ENCODE data around the gene HIPK1.
"Not testable (repeated sequence)": the region's sequence is repeated elsewhere in the genome, so short reads cannot be mapped to it uniquely, and the experiment has no call there.

The HIPK1 gene

DNA sequence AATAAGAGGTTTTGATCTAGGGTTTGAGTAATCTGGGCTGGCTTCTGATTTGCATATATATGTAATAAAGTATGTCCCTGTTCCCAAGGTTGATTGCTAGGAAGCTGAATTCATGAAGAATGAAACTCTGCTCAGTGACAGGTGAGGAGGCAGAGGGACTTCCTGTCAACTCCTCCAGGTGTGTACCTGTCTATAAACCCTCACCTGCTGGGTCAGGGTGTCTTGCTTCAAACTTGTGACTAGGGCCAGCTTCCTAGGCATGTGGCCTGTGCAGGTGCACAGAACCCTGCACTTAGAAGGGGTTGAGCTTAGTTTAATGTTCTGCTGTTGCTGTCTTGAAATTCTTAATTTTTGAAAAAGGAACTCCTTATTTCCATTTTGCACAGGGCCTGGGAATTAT, 71.3 kb downstream of the HIPK1 start:
- intact Hi-C loops (cut with DNase I), result no loop called here
- no peak for DNase-seq

DNA sequence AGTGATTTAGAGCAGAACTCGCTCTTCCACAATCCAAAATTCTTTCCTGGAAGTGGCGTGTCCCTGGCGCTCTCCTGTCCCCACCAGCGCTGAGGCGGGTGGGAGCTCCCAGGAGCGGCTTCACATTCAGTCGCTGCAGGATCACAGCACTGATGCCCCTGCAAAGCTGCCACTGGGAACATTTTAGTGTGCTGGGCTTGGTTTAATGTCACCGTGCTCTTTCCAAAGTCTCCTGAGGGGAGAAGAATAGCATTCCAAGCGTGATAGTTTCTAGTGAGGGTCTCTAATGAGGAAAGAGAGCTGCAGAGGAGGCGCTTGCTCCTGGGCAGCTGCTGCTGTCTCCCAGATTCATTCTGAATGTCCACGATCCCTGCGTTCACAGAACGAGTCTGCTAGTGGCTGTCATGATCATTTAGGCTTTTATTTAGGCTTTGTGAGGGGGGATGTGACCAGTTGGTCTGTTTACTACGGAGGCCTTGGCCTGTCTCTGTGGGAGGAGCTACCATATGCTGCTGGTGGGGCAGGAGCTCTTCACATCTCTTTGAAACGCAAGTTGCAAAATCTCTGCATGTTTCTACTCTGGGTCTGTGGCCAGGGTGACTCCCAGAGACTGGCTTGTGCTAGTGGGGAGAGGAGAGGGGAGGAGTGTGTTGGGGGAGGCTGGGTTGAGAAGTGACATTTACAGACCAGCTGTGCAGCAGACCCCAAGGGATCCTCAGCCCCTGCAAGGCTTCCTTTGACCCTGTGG, 73.5 kb downstream of the HIPK1 start:
- no peak for DNase-seq
- intact Hi-C loops (cut with DNase I), result no loop called here

DNA sequence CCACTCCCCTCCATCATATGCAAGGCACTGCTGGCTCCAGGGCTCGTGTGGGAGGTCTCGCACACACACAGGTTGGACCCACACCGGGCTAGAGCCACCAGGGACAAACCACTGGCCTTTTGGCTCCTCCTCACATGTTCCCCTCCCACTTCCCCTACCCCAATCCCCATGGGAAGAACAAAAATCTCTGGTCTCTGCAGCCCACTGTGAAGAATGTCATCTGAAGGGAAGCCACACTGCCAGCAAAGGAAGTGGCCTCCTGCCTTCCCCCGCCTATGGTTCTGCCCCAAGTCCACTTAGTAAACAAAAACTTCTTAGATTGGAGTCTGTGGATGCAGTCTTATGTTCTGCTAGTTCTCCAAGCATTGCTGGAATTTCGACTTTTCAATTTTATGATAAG, 74.3 kb downstream of the HIPK1 start:
- DNase-seq, result no peak

DNA sequence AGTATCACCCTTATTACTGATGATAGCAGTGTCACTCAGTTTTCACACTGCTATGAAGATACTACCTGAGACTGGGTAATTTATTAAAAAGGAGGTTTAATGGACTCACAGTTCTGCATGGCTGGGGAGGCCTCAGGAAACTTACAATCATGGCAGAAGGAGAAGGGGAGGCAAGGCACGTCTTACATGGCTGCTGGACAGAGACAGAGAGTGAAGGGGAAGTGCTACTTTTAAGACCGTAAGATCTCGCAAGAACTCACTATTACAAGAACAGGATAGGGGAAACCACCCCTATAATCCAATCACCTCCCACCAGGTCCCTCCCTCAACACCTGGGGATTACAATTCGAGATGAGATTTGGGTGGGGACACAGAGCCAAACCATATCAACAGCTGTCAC, 77.7 kb downstream of the HIPK1 start:
- intact Hi-C loops (cut with DNase I); DNase-seq: not testable (repeated sequence)

More for the DNA sequence above, 74.3 kb downstream of the HIPK1 start:
- intact Hi-C loops (cut with DNase I), result no loop called here

DNA sequence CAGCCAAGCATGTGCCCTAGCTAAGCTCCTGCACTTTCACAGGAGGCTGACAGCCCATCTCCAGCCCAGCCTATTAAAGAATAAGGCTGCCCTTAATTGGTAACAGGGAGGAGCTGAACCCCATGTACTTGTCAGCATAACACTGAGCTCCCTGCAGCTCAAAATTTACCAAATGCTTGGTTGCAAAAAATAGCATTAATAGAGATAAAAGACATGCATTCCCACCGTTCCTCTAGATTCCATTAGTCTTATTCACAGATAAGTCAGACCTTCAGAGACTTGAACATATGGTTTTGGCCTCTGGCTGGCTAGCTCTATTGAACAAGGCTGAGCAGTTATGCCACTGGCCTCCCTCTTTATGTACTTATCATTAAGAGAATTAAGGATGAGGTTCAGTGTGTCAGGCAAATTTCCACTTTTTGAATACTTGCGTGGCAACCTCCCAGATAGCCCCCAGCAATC, 79.4 kb downstream of the HIPK1 start:
- DNase-seq, result no peak
- intact Hi-C loops (cut with DNase I), result no loop called here

DNA sequence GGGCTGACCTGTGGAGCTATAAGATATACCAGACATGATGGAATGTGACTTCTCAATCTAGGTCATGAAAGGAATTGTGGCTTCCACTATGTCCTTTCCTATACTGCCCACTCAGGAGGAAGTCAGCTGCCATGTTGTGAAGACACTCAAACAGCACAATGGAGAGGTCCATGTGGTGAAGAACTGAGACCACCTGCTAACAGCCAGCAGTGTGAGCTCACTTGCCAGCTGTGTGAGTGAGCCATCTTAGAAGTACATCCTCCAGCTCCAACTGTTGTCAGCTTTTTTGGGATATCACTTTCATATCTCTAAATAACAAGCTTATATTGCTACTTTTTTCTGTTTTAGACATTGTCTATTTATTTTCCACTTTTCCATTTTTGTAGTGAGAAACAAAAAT, 79.9 kb downstream of the HIPK1 start:
- intact Hi-C loops (cut with DNase I), result no loop called here
- no peak for DNase-seq

DNA sequence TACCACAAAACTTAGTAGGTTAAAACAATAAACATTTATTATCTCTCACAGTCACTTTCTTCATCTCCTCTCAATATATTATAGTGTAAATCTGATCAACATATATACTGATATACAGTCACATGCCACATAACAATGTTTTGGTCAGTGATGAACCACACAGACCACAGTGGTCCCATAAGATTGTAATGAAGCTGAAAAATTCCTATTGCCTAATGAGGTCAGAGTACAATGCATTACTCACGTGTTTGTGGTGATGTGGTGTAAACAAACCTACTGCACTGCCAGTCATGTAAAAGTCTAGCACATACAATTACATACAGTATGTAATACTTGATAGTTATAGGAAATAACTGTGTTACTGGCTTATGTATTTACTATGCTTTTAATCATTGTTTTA, 80.3 kb downstream of the HIPK1 start:
- intact Hi-C loops (cut with DNase I), result no loop called here
- DNase-seq, result no peak

DNA sequence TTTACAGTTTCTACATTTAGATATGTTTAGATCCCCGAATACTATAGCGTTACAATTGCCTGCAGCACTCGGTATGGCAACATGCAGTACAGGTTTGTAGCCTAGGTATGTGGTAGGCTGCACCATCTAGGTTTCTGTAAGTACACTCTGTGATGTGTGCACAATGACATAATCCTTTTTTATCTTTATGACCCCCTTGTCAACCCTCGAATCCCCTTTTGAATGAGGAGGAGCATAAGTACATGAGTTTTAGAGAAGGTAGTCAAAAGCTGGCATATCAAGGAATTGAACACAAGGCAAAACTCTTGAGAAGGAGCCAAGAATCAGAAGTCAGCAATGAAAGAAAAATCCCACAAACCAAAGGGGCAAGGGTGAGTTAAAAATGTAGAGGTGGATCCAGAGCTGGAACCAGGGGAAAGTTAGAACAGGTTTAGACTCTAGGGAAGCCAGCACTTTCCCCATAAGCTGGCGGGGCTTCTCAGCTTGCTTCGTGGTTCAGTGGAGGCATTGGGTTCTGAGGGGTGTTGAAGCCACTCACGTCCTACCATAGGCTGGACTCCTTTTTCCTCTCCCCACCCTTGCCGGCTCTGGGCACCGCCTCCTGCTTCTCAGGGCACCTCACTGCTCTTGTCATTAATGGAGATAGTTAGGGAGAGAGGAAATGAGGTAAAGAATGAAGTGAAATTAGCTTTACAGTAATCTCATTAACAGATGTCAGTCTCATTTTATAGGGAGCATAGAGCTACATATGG, 81.5 kb downstream of the HIPK1 start:
- no peak for DNase-seq
- intact Hi-C loops (cut with DNase I), result no loop called here

DNA sequence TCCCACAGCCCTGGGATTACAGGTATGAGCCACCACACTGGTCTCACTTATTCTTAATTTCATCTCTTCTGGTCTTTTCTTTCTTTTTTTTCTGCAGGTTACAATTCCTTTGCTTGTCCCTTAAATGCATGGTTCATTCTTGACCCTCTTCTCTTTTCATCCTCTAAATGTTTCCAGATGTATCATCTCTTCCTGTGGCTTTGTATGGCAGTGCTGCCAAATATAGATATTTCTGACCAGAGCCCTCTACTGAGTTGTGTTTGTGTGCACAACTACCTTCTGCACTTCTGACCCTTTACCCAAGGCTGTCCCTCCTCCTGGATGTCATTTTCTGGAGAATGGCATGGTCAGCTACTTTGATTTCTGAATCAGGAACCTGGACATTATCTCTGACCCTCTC, 82.7 kb downstream of the HIPK1 start:
- no peak for DNase-seq
- intact Hi-C loops (cut with DNase I), result no loop called here

DNA sequence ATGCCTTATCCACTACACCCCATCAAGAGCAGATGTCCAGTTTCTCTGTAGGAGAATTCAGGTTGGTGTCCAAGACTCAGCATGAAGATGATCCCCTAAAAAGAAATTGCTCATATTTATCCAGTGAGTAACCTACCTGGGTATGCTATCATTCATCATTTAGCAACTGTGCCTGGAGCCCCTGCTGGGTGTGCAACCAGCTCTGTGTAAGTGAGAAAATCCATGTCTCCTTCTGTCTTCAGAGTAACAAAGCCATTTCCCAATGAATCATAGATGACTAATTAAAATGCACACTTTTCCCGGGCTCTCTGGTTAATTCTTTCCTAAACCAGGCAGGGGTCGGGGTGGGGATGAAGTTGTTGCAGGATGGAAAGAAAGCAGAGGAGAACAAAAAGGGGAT, 86.0 kb downstream of the HIPK1 start:
- intact Hi-C loops (cut with DNase I), result no loop called here

DNA sequence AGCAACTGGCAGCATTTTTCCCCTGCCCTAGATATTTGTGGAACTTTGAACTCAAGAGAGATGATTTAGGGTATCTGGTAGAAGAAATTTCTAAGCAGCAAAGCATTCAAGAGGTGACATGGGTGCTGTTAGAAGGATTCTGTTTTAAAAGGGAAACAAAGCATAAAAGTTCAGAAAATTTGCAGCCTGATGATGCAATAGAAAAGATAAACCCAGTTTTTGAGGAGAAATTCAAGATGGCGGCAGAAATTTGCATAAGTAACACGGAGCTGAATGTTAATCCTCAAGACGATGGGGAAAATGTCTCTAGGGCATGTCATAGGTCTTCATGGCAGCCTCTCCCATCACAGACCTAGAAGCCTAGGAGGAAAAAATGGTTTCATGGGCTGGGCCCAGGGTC, 90.6 kb downstream of the HIPK1 start:
- intact Hi-C loops (cut with DNase I), result not testable (repeated sequence)

More for the DNA sequence above, 86.0 kb downstream of the HIPK1 start:
- DNase-seq, result no peak

DNA sequence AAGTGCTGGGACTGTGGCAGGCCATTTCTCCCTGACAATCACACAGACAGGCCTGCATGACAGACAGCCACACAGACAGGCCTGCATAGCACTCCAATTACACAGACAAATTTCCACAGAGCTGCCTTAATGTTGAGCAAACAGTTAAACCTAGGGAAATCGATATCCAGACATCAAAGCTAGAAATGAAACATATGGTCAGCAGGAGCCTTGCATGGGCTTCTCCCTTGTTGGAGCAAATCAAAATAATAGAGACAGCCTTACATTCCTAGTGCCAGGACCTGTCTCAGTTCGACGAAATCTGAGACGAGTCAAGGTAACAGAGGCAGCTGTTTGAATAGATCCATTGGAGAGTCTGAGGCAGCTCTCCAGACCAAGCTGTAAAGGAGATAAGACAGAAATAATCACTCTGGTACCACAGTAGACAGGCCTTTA, 92.6 kb downstream of the HIPK1 start:
- DNase-seq, result no peak
- intact Hi-C loops (cut with DNase I), result no loop called here

More for the DNA sequence above, 90.6 kb downstream of the HIPK1 start:
- not testable (repeated sequence) for DNase-seq

DNA sequence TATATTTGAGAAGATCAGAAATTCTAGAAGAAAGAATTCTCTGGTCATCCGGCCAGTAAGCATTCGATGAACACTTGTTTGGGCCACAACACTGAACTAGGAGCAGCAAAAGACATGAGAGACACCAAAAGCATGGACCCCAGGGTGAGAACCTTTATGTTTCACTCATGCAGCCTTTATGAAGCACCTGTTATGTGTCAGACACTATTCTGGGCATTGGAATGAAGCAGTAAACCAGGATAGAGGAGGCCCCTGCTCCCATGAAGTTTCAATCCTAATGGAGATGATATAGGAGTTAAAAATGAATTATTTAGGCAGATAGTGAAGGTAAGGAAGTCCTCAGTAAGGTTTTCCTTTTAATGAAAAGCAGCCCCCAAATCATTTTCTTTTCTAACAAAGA, 93.8 kb downstream of the HIPK1 start:
- no peak for DNase-seq
- intact Hi-C loops (cut with DNase I), result no loop called here

DNA sequence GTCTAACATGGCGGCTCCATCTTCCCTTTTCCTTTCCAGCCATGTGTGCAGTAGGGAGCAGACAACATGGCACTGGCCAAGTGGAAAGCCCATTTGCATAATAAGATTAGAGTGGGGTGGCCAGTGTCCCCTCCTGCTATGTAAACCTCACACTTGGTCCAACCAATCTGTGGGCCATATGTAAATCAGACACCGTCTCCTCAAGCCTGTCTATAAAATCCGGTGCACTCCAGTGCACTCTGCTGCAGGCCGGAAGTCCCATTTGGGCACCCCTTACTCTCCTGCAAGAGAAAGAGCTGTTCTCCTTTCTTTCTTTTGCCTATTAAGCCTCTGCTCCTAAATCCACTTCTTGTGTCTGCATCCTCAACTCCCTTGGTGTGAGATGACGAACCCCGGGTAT, 94.3 kb downstream of the HIPK1 start:
- intact Hi-C loops (cut with DNase I), result no loop called here
- DNase-seq, result no peak

DNA sequence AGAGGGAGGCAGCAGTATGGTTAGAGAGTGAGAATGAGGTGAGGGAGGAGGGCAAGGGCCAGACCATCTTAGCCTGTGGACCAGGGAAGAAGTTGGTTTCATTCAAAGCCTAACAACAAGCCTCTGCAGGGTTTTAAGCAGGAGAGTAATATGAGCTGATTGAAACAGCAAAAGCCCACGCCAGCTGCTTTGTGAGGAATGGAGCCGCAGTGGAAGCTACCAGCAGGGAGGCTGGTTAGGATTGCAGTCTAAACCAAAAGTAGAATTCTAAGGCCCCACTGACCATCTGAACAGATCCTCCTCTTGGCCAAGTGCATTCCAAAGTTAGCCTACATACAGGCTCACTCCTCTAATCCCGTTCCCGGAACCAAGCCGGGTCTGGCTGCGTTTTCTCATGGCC, 94.9 kb downstream of the HIPK1 start:
- no peak for DNase-seq

DNA sequence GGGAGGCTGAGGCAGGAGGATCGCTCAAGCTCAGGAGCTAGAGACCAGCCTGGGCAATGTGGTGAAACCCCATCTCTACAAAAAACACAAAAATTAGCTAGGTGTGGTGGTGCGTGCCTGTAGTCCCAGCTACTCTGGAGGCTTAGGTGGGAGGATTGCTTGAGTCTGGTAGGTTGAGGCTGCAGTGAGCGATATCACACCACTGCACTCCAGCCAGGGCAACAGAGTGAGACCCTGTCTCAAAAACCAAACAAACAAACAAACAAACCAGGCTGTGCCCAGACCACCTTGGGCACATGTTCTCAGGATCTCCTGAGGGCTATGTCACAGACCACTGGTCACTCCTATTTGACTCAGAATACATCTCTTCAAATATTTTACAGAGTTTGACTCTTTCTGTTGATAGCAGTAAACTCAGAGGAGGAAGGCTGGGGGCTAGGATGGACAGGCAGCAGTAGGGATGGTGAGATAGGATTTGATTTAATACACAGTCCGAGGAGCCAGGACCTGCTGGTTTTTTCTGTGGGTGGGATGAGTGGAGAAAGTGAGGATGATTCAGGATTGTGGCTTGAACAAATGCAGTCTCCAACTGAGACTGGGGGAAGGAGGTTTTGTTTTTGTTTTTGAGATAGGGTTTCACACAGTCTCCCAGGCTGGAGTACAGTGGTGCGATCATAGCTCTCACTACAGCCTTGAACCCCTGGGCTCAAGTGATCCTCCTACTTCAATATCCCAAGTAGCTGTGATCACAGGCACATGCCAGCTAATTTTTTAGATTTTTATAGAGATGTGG, 96.7 kb downstream of the HIPK1 start:
- DNase-seq, result no peak
- intact Hi-C loops (cut with DNase I), result no loop called here

More for the DNA sequence above, 94.9 kb downstream of the HIPK1 start:
- intact Hi-C loops (cut with DNase I), result no loop called here

DNA sequence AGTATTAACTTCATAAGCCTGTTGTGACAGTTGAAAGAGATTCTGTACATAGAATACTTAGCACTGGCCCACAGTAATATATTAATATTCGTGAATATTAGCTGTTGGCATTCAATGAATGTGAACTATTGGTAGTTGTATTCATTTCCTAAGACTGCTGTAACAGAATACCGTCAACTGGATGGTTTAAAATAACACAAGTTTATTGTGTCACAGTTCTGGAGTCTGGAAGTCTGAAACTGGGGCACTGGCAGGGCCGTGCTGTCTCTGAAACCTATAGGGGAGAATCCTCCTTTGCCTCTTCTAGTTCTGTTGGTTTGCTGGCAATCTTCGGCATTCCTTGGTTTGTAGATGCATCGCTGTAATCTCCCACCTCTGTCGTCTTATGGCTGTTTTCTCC, 97.7 kb downstream of the HIPK1 start:
- DNase-seq, result no peak
- intact Hi-C loops (cut with DNase I), result no loop called here

All from posterior cingulate gyrus (tissue), 11 donors.